HG03064 (cell line): ENCODE data around the gene HCAR2.
A peak's percentile ranks its signal among the peaks of the same experiment; 100 is the strongest.
"Not testable (repeated sequence)": the region's sequence is repeated elsewhere in the genome, so short reads cannot be mapped to it uniquely, and the experiment has no call there.

Source experiments
- ATAC-seq: cut with Tn5 transposase; IDR thresholded peaks from one replicate; pipeline ENCODE4 v1.9.1; 2021; ENCODE audit warnings: low read depth; ENCODE audit not compliant: unreplicated experiment

The HCAR2 gene

DNA sequence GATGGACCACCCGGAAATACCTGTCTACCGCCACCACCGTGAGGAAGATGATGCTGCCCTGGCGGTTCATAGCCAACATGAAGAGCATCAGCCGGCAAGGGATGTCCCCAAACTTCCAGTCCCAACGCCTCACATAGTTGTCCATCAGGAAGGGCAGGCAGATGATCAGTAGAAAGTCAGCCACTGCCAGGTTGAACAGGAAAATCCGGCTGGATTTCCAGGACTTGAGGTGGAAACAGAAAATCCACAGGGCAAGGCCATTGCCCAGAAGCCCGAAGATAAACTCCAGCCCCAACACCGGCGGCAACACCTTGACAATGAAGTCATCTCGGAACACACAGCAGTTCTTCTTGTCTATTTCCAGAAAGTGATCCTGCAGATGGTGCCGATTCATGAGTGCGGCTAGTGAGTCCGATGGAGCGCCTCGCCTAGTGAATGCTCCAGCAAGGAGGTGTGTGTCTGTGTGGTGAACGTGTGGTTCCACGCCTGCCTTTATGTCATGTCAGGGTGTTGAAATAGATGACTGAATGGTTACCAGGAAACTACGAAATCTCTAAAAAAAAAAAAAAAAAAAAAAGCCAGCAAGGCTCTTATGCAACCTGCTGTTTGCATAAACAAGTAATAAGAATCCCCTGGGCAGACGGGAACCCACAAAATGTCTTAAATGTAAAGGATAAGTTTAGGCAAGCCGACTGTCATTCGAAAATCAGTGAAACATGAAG lies at the start of gene HCAR2:
HCAR2 (minus strand) TSS at position 468 of the 722 bp plus-strand sequence; CDS start at position 394, 74 bp downstream.
- ATAC-seq: not testable (repeated sequence)

DNA sequence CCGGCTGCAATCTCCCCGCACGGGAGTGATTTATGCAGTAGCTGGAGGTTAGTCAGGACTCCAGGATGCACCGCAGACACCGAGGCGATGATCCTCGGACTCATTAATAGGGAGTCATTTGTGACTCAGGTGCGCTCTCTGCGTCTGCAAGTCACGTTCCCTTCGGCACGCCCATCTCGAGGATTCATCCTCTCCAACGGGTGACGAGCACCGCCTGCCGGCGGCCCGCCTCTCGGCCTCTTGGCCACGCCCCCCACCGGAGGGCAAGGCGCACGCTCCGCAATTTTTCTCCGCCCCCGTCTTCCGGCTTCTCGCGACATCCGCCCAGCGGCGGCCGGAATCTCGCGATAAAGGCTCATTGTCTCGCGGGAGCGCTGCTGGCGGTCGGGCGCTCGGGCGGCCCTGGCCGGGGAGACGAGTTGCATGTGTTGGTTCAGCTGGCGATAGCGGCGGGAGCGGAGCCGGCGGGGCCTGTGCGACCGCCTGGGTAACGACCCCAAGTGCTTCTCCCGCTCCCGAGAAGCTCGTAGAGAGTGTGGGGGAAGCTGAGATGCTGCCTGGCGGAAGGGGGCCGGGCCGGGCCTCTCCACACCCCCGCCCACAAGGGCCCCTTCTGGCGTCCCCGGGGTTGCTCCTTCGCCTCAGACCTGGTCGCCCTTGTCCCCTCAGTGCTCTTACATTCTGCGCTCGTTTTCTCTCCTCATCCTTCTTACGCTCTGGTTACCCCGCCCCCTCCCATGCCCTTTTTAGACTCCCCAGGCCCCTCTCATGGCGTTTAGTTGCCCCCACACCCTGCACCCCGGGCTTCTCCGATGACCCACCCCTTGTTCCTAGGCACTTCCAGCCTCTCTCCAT lies 49.5 kb upstream of the HCAR2 start, which contains the start of gene DENR:
DENR (plus strand) TSS at position 361 of the 855 bp plus-strand sequence. CDS start 878 bp downstream, outside the sequence.
- ATAC-seq: peak; percentile 90

DNA sequence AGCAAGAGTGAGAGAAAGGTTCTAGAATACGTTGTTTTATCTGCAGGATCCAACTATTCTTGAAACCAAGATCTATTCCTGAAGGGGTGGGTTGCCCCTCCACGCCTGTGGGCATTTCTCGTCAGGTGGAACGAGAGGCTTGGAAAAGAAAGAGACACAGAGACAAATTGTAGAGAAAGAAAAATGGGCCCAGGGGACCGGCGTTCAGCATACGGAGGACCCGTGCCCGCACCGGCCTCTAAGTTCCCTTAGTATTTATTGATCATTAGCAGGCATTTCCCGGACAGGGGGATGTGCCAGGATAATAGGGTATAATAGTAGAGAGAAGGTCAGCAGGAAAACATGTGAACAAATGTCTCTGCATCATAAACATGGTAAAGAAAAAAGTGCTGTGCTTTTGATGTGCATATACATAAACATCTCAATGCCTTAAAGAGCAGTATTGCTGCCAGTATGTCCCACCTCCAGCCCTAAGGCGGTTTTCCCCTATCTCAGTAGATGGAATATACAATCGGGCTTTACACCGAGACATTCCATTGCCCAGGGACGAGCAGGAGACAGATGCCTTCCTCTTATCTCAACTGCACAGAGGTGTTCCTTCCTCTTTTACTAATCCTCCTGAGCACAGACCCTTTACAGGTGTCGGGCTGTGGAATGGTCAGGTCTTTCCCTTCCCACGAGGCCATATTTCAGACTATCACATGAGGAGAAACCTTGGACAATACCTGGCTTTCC lies 47.8 kb upstream of the HCAR2 start:
- not testable (repeated sequence) for ATAC-seq

DNA sequence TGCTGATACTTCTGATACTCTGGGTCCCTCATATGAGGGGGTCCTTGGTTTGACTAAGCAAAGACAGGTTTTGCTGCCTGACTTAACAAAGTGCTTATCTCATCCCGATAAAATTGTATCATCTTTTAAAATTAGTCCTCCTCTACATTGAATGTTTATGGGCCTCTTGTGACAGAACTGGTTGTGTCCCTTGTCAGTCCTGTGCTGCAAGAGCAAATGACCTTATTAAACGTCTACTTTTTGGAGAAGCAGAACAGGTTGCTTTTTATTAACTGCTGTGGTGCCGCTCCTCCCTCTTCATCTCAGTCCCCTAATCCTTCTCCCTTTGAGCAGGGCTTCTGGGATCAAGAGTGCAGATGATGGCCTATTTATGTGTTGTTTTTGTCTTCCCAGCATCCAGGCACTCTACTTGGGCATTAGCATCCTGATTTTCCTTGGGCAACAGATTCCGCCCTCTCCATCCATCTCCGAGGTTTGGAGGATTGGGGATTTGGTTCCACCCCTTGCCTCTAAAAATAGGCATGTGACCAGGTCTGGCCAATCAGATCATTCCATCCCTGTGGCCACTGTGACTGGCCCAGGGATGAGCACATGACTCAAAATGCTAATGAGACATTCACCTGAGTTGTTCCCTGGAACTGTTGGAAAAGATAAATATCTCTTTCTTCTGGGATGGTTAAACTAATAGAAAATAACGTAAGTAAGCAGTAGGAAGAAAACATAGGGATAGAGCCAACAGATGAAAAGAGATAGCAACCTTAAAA lies 46.6 kb upstream of the HCAR2 start:
- ATAC-seq: no peak

DNA sequence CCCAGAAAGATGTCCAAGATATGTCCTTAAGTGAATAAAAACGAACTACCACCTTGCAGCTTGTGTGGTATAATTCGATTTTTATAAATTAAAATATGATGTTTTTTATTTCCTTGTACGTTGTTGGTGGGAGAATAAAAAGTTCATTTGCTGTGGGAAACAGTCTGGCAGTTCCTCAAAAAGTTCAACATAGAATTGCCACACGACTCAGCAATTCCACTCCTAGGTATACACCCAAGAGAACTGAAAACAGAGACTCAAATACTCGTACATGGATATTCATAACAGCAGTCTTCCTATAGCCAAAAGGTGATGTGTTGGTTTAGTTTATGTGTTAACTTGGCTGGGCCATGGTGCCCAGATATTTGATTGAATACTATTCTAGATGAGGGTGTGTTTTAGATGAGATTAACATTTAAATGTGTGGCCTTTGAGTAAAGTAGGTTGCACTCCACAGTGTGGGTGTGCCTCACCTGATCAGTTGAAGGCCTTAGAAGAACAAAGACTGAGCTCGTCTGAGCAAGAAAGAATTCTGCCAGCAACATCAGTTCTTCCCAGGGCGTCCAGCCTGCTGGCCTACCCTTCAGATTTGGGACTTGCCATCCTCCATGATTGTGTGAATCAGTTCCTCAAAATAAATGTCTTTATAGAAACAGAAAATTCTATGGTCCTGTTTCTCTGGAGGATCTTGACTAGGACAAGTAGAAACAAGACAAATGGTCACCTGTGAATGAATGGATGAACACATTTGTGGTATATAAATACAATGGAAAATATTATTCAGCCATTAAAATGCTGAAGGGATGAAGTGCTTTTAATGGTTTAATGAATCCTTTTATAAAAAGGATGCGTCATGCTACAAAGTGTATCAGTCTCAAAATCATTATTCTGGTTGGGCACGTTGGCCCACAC lies 44.3 kb upstream of the HCAR2 start:
- no peak for ATAC-seq

- no peak for ATAC-seq
These were observed 40.9 kb upstream of the HCAR2 start for GRCh38 chr12:122743895-122744525.

DNA sequence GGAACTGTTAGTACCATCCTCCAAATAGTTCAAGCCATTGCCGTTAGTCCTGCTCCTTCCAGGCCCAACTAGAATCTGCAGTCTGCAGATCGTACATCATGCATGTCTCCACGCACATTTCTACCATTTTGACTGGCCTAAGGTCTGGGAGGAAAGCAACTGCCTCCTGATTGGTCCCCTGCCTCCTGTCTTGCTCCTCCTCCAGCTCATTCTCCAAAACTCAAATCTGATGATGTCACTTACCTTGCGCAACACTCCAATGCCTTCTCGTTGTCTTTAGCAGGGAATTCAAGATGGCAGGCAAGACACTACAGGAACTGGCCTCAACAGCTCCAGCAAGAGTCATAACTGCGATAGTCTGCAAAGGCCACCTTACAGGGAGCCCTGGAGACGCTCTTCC lies 37.2 kb upstream of the HCAR2 start:
- no peak for ATAC-seq

DNA sequence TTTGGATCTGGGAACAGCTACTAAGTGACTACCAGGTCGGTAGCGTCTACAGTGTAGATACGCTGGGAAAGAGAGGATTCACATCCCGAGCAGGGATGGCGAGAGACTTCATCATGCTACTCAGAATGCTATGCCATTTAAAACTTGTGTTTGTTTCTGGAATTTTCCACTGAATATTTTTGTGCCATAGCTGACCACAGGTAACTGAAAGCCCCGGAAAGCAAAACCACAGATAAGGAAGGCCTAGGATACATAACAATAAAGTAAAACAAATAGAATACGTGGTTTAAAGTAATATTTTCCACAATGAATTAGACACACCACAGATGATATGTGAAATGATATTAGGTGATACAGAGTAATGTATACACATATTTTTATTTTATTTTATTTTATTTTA lies 35.4 kb upstream of the HCAR2 start:
- ATAC-seq: no peak

GRCh38 chr12:122732611-122733010 lies 29.5 kb upstream of the HCAR2 start:
- ATAC-seq: no peak

DNA sequence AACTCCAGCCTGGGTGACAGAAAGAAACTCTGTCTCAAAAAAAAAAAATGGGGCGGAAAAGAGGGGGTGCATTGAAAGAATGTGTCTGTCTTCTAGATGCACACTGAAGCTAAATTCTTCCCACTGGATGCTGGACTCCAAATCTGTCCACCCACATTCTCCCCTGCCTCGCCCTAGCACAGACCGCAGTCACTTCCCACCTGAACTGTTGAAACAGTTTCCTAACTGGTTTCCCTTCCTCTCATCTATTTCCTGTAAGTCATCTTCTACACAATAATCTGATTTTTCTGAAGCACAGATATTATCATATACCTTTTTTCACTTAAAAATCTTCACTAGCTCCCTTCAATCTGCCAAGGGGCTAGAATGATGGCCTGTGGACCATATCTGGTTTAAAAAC lies 29.0 kb upstream of the HCAR2 start:
- no peak for ATAC-seq

- ATAC-seq: no peak
These were observed 27.3 kb upstream of the HCAR2 start, which contains the start of gene HCAR1 for GRCh38 chr12:122730215-122731014. TSS of gene HCAR1 (minus strand) at chr12:122730844. CDS start at chr12:122730339, 505 bp downstream.

DNA sequence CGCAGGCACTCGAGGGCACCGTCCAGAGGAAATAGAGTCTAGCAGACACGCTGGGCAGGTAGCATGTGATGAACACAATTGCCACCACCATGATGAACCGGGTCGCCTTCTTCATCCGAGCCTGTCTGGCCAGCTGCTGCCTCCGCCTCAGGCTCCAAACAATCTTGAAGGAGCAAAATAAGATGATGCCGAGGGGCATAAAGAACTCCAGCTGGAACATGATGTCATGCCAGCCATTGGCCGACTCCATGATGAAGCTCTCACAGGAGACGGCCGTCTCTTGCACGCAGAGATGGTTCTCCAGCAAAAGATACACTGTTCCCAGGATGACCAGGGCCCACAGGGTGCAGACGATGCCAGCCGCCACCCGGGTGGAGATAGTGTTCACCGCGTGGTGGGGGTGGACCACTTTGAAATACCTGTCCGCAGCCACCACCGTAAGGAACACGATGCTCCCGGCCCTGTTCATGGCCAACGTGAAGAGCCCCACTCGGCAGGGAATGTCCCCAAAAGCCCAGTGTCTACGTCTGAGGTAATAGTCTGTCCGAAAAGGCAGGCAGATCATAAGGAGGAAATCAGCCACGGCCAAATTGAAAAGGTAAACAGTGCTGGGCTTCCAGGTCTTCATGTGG lies 26.5 kb upstream of the HCAR2 start:
- ATAC-seq: no peak

GRCh38 chr12:122726080-122726558 lies 23.0 kb upstream of the HCAR2 start:
- no peak for ATAC-seq

DNA sequence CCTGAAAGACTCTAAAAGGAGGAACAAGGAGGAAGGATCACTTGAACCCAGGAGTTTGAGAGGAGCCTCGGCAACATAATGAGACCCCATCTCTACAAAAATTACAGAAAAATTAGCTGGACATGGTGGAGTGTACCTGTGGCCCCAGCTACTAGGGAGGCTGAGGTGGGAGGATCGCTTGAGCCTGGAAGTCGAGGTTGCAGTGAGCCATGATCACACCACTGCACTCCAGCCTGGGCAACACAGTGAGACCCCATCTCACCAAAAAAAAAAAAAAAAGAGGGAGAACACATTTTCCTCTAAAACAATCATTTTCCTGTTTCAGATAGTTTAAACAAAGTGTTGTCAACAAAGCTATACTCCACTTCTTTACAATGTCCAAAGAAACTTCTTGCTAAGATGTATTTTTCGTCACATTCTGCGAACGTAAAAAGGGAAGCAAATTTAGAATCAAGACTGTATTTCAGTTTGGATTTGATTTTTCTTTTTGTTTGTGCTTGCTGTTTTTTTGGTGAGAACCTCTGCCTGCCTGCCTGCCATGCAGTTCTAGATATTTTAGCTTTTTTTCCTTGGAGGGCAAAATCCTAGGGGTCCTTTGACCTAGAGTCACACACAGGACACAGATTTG lies 22.4 kb upstream of the HCAR2 start:
- ATAC-seq: no peak

DNA sequence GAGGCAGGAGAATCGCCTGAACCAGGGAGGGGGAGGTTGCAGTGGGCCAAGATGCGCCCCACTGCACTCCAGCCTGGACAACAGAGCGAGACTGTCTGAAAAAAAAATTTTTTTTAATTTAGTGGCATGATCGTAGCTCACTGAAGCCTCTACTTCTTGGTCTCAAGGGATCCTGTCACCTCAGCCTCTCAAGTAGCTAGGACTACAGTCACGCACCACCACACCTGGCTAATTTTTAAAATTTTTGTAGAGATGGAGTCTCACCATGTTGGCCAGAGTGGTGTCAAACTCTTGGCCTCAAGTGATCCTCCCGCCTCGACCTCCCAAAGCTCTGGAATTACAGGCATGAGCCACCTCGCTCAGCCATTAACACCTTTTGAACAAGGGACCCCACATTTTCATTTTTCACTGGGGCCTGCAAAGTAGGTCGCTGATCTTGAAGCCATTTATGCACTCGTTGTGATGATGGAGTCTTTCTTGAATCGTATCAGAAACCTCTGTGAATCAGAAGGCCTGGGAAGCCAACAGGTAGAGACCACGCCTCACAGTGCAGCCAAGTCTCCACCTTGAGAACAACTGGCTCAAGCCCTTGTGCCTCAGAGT lies 21.6 kb upstream of the HCAR2 start:
- ATAC-seq: no peak

GRCh38 chr12:122722387-122722786 lies 19.2 kb upstream of the HCAR2 start:
- no peak for ATAC-seq
